HCT116 (cell line): Measurements from ENCODE around the gene MTRR. TPM values are rescaled to one million over a fixed set of nuclear protein-coding genes. Genes with fewer than 3 reads are reported as not detected.

Source experiments
- ATAC-seq: fragments of 200-7000 bp; cut with Tn5 transposase; 2 replicates; pipeline ENCODE4 v1.9.1; 2020; ENCODE audit warnings: mild to moderate bottlenecking, moderate library complexity
- BruUV-seq: library from RNA; stranded (reverse); fragments of 400-500 nt; replicated peaks from 2 replicates; lab custom pipeline; 2021; lab: Mats Ljungman, UMichigan
- CTCF ChIA-PET: fragments of 300-600 bp; sonication (Branson Sonifier 250); formaldehyde crosslinking; loops from one replicate; lab custom pipeline; 2021; ENCODE audit warnings: antibody characterized with exemption; lab: Charles Lee
- POLR2A ChIA-PET: fragments of 300-600, 350-600 bp; sonication (Branson Sonifier 250); formaldehyde crosslinking; loops from one replicate; lab custom pipeline; 2021; ENCODE audit warnings: antibody characterized with exemption; lab: Charles Lee
- RAD21 ChIA-PET, 2 experiments: fragments of 300-600 bp; sonication (Branson Sonifier 250); formaldehyde crosslinking; loops; one replicate each; lab custom pipeline; 2023; ENCODE audit warnings: low total read pairs in 2 of 2; ENCODE audit not compliant: uncharacterized antibody in 2 of 2, unreplicated experiment in 2 of 2, low non-redundant PET in 1 of 2; lab: Charles Lee
- DNase-seq: peaks from one replicate; pipeline ENCODE4 v3.0.0-alpha.2; 2010; ENCODE audit warnings: low read depth, low spot score
- H2AFZ ChIP-seq: fragments of 200-600 bp; shearing (Covaris generic), sonication (generic); 2 replicates; pipeline ENCODE4 v1.6.1; 2017; ENCODE audit warnings: low read depth, mixed run types, mixed read lengths, antibody characterized with exemption, low read length; ENCODE audit not compliant: poor library complexity, severe bottlenecking
- H3K27ac ChIP-seq: 2 replicates; pipeline ENCODE4 v1.5.1; 2012; ENCODE audit warnings: low read depth, low read length
- H3K27me3 ChIP-seq: fragments of 200-600 bp; sonication (generic); 2 replicates; pipeline ENCODE4 v1.6.1; 2016; ENCODE audit warnings: mixed run types, low read length, mixed read lengths; ENCODE audit not compliant: insufficient read depth
- H3K36me3 ChIP-seq, 2 experiments: fragments of 200-500 bp in 1 of 2; fragments of 200-600 bp in 1 of 2; sonication (Bioruptor generic) in 1 of 2; sonication (generic) in 1 of 2; 2 replicates each; pipeline versions ENCODE4 v1.5.1 to v1.6.1; 2014 to 2016; ENCODE audit warnings: low read length in 2 of 2, inconsistent platforms in 1 of 2, mixed read lengths in 1 of 2, mixed run types in 1 of 2; ENCODE audit not compliant: insufficient read depth in 2 of 2, control insufficient read depth in 1 of 2
- H3K4me1 ChIP-seq, 2 experiments: fragments of 200-600 bp in 1 of 2; sonication (generic) in 1 of 2; 2 replicates each; pipeline versions ENCODE4 v1.5.1 to v1.6.1; 2012 to 2017; ENCODE audit warnings: low read length in 2 of 2, inconsistent platforms in 1 of 2, mild to moderate bottlenecking in 1 of 2, mixed read lengths in 1 of 2, mixed run types in 1 of 2, moderate library complexity in 1 of 2; ENCODE audit not compliant: insufficient read depth in 2 of 2, control insufficient read depth in 1 of 2
- H3K4me2 ChIP-seq: fragments of 200-600 bp; sonication (generic); 2 replicates; pipeline ENCODE4 v1.6.1; 2017; ENCODE audit warnings: mixed run types, low read length, mixed read lengths
- H3K4me3 ChIP-seq, 2 experiments: fragments of 200-600 bp in 1 of 2; sonication (generic) in 1 of 2; replicated peaks in 1 of 2; 2 replicates each; pipeline ENCODE4 v1.5.1; 2011 to 2016; ENCODE audit warnings: low read length in 2 of 2, control low read depth in 1 of 2, low read depth in 1 of 2, mild to moderate bottlenecking in 1 of 2, mixed read lengths in 1 of 2, mixed run types in 1 of 2
- H3K79me2 ChIP-seq: fragments of 200-600 bp; sonication (generic); 2 replicates; pipeline ENCODE4 v1.6.1; 2017; ENCODE audit warnings: mild to moderate bottlenecking, mixed run types, low read length, moderate library complexity, mixed read lengths; ENCODE audit not compliant: insufficient read depth
- H3K9ac ChIP-seq: fragments of 200-600 bp; sonication (generic); 2 replicates; pipeline ENCODE4 v1.6.1; 2016; ENCODE audit warnings: low read length, mixed read lengths
- H3K9me2 ChIP-seq: fragments of 200-600 bp; sonication (generic), shearing (Covaris generic); 2 replicates; pipeline ENCODE4 v1.6.1; 2017; ENCODE audit warnings: mixed run types, mild to moderate bottlenecking, moderate library complexity; ENCODE audit not compliant: insufficient read depth
- H3K9me3 ChIP-seq, 2 experiments: fragments of 200-500 bp in 1 of 2; fragments of 200-600 bp in 1 of 2; sonication (Bioruptor generic) in 1 of 2; sonication (generic) in 1 of 2; 2 replicates each; pipeline ENCODE4 v1.6.1; 2014 to 2017; ENCODE audit warnings: low read length in 2 of 2, mixed read lengths in 2 of 2, inconsistent platforms in 1 of 2, low read depth in 1 of 2, mild to moderate bottlenecking in 1 of 2, mixed run types in 1 of 2, moderate library complexity in 1 of 2; ENCODE audit not compliant: control insufficient read depth in 1 of 2, insufficient read depth in 1 of 2
- H4K20me1 ChIP-seq: fragments of 200-600 bp; sonication (generic), shearing (Covaris generic); 2 replicates; pipeline ENCODE4 v1.6.1; 2017; ENCODE audit warnings: mixed run types, mild to moderate bottlenecking, moderate library complexity; ENCODE audit not compliant: insufficient read depth
- EGR1 ChIP-seq: IDR thresholded peaks from 2 replicates; pipeline ENCODE4 v1.6.1; 2012; ENCODE audit warnings: low read depth
- ELF1 ChIP-seq: IDR thresholded peaks from 2 replicates; pipeline ENCODE4 v1.6.1; 2012; ENCODE audit warnings: low read depth, borderline replicate concordance
- EZH2phosphoT487 ChIP-seq: fragments of 200-600 bp; IDR thresholded peaks from 2 replicates; pipeline ENCODE4 v1.6.1; 2018; ENCODE audit warnings: antibody characterized with exemption, borderline replicate concordance
- JUND ChIP-seq: IDR thresholded peaks from 2 replicates; pipeline ENCODE4 v1.6.1; 2012
- POLR2AphosphoS5 ChIP-seq: IDR thresholded peaks from 2 replicates; pipeline ENCODE4 v1.6.1; 2011; ENCODE audit warnings: mild to moderate bottlenecking, low read depth, low read length, moderate library complexity
- RAD21 ChIP-seq: IDR thresholded peaks from 2 replicates; pipeline ENCODE4 v1.6.1; 2012; ENCODE audit warnings: low read depth, mild to moderate bottlenecking
- REST ChIP-seq: IDR thresholded peaks from 2 replicates; pipeline ENCODE4 v1.6.1; 2012; ENCODE audit warnings: low read depth
- TCF7L2 ChIP-seq: IDR thresholded peaks from 2 replicates; pipeline ENCODE4 v1.7.0; 2011; ENCODE audit warnings: borderline replicate concordance, inconsistent platforms; ENCODE audit not compliant: insufficient read depth, insufficient read length; ENCODE audit errors: extremely low read depth
- YY1 ChIP-seq: IDR thresholded peaks from 2 replicates; pipeline ENCODE4 v1.6.1; 2011; ENCODE audit warnings: low read length, low read depth, moderate library complexity, mild to moderate bottlenecking; ENCODE audit not compliant: insufficient replicate concordance; ENCODE audit errors: extremely low read depth
- ZNF274 ChIP-seq: fragments of 200-500 bp; sonication (Bioruptor generic); IDR thresholded peaks from 2 replicates; pipeline ENCODE4 v1.6.1; 2014; ENCODE audit warnings: mild to moderate bottlenecking, low read depth, low read length, inconsistent platforms
- intact Hi-C: fragments of 100-400 bp; cut with micrococcal nuclease; formaldehyde crosslinking; loops from 2 replicates; pipeline ENCODE4 v1.10.0; 2022
- total RNA-seq: library from RNA; stranded (reverse); gene quantifications from one replicate; pipeline ENCODE4 v1.2.1, GENCODE V29; 2021; ENCODE audit not compliant: unreplicated experiment

MTRR gene
- total RNA-seq, 1 experiment from 2014 or later: 32.5 TPM

- ChIA-PET RAD21 (no interaction called here), CTCF (no interaction called here), POLR2A (no interaction called here)
- Histone ChIP-seq H4K20me1 (no peaks in the 10 kb centered on the region), H3K27me3 (peaks cover 28% of the 10 kb centered on the region), H3K9me2 (no peaks in the 10 kb centered on the region), H3K79me2 (no peaks in the 10 kb centered on the region), H3K4me2 (no peak overlapping the region), H3K36me3 (no peaks in the 10 kb centered on the region), H2AFZ (no peak overlapping the region), H3K4me1 (no peaks in the 10 kb centered on the region), H3K27ac (no peak overlapping the region), H3K9me3 (no peaks in the 10 kb centered on the region), H3K4me3 (no peak overlapping the region), H3K9ac (no peak overlapping the region)
- no TSS peak for BruUV-seq
- DNase-seq (no peak), ATAC-seq (no peak)
- TF ChIP-seq TCF7L2: no peak
- no peak for TF ChIP-seq ZNF274
- TF ChIP-seq YY1: no peak
- TF ChIP-seq JUND: no peak
- TF ChIP-seq EGR1: no peak
- no peak for TF ChIP-seq EZH2phosphoT487
- no peak for TF ChIP-seq ELF1
- no peak for TF ChIP-seq POLR2AphosphoS5
- no peak for TF ChIP-seq RAD21
- no peak for TF ChIP-seq REST
- intact Hi-C loops: no loop called here
These were observed 24.0 kb upstream of the MTRR start for GRCh38 chr5:7844901-7845300.
